Stimulated activated CD4-positive, alpha-beta T cell treated with anti-CD3 and anti-CD28 coated beads, Interleukin-4, amount 100 ng/mL, for 1 hour (primary cell): ENCODE results near the gene SPANXD.
"Not testable (repeated sequence)": the region's sequence is repeated elsewhere in the genome, so short reads cannot be mapped to it uniquely, and the experiment has no call there.

Experiments used
- DNase-seq: peaks from one replicate; pipeline ENCODE4 v3.0.0-alpha.2; 2020

Gene SPANXD

DNA sequence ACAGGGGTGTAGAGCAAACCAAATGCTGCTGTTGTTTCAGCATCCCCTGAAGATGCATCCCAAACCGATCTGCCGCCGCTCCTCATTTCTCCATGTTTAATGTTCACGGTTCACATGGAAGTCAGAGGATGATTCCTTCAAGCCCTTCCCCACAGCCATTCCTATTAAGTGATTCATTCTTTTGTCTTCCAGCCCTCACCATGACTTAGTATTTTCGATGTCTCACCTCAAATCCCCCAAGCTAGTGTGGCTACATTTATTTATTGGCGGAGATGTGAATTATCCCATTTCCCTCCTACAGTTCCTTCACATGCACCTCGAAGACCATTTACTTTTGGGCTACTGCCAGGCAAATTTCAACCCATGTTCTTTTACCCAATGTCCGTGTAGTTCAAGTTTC lies at the start of gene SPANXD:
TSS of gene SPANXD (minus strand) at position 101 of the 400 bp plus-strand sequence. CDS start 334 bp downstream, outside the sequence.
- DNase-seq = not testable (repeated sequence)

DNA sequence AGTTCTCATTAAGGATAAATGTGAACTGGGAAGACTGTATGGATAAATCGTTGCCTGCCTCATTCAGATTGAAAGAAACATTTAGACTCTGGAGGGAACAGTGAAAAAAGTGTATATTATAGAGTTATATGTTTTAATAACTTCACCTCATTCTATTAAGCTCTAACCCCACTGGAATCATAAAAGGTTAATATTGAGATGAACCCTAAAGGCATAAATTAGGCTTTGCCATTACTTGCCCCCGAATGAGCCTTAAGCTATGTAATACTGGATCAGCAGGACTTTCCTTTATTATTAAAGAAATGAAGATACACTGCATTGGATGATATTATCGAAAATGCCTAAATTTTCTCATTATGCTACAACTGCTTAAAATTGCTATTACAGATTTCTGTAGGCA lies 44.1 kb upstream of the SPANXD start:
- no peak for DNase-seq

DNA sequence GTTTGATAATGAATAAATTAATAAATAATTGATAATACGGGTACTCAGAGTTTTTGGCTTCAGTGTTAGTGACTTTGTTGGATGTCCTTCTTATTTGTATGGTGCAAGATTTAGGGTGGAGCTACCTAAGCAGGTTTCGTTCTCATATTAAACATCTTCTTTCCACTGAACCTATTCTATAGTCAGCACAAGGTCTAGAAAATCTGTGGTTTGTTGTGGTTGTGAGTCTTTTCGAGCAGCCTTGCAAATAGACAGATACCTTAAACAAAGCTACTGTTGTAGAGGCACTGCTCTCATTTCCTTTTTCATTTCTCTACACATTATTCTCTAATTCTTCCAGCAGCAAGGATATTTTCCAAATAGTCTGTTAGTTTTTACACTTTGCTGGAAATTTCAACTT lies 38.1 kb upstream of the SPANXD start:
- DNase-seq = no peak

GRCh38 chrX:141733371-141733770 lies 34.8 kb upstream of the SPANXD start:
- DNase-seq = no peak

GRCh38 chrX:141732031-141732430 lies 33.5 kb upstream of the SPANXD start:
- DNase-seq = no peak

GRCh38 chrX:141724186-141724585 lies 25.6 kb upstream of the SPANXD start:
- no peak for DNase-seq

DNA sequence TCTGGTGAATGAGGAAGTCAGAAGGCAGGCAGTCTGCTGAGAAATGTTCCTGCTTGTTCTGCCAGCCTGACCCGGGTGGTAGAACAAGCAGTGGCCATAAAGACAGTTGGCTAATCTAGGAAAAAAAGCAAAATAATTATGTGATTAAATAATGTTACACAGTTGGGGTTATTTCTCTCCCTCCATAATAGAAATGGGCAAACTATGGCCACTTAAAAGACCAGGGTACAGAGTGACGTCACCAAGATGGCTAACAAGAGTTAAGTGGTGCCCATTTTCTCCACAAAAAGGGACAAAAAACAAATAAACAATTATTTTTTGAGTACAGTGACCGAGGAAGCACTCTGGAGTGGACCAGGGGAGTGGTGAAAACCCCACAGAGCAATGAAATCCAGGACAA lies 16.1 kb upstream of the SPANXD start:
- no peak for DNase-seq

DNA sequence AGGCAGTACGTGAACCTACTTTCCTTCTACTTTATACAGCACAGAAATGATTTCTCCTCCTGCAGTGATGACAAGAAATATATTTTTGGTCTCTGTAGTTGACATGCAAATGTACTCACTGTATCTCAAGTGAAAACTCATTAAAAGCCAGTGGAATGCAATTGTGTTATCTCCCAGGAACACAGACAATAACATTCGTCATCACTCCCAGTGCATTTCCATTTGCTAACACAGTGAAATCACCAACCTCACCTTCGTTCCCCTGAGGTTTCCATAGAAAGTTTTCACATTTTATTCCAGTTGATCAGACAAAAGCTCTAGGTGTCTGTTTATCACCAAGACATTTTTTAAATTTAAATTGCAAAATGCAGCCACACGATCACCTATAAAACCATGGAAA lies 2.5 kb upstream of the SPANXD start:
- no peak for DNase-seq

DNA sequence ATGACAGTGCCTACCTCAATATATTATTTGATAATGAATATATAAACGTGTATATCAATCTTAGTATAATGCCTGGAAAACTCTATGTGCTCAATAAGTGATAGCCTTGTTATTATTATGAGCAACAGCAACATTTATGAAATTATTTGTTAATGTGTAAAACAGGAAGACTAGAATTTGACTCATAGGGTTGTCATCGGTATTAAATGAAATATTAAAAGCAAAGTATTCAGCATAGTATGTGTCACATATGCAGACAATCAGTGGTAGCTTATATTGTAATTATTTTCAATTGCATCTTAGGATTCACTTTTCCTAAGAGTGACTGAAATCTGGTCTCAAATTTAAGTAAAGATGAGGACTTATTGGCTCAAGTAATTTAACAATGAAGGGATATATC lies 24.6 kb downstream of the SPANXD start:
- no peak for DNase-seq

GRCh38 chrX:141669689-141670088 lies 28.9 kb downstream of the SPANXD start:
- no peak for DNase-seq

- no peak for DNase-seq
Measured at GRCh38 chrX:141668371-141668770, 30.2 kb downstream of the SPANXD start.

DNA sequence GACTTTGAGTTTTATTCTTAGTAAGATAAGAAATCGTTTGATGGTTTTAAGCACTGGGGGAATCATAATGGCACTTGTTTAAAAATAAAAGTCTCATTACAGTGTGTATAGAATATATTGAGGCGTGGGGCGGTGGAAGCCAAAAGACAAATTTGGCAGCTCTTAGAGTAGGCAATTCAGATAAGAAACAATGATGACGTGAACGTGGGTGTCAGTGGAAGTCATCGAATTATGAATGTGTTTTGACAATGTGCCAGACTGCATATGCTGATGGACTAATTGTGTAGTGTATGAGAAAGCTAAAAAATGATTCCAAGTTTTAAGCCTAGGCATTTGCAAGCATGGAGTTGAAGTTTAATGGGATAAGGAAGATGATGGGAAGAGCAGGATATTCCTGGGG lies 35.8 kb downstream of the SPANXD start:
- no peak for DNase-seq

GRCh38 chrX:141652286-141652685 lies 46.3 kb downstream of the SPANXD start:
- DNase-seq = no peak
